GM12875 (cell line): ENCODE data around the gene FERD3L.

Source experiments
- H3K4me3 ChIP-seq: one replicate; pipeline ENCODE4 v1.5.1; 2011; ENCODE audit warnings: low read depth, low read length, control low read depth
- CTCF ChIP-seq: IDR thresholded peaks from 2 replicates; pipeline ENCODE4 v1.5.1; 2011; ENCODE audit warnings: low read depth, mild to moderate bottlenecking, control low read depth, inconsistent platforms, low read length, moderate library complexity, borderline replicate concordance; ENCODE audit not compliant: insufficient read depth

Gene FERD3L

GRCh38 chr7:19104811-19105210 is 40.4 kb downstream of the FERD3L start:
- no peak for TF ChIP-seq CTCF
- no peak overlapping the region for H3K4me3 ChIP-seq

DNA sequence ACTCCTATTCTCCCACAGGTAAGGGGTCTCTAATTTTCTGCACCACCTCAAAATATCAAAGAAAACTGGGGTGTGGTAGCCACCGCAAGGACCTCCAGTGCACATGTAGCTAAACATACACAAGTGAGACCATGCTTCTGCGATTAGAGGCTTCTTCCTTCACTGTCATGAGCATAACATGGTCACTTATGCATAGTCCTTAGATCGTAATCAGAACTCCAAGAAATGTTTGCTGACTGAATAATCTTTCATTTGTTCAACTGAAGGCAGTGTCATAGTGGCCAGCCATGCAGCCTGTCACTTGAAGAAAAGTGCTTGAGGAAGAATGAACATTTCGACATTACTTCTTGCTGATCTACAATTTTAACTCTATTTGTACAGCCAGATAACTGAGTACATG is 42.3 kb downstream of the FERD3L start:
- no peak overlapping the region for H3K4me3 ChIP-seq

DNA sequence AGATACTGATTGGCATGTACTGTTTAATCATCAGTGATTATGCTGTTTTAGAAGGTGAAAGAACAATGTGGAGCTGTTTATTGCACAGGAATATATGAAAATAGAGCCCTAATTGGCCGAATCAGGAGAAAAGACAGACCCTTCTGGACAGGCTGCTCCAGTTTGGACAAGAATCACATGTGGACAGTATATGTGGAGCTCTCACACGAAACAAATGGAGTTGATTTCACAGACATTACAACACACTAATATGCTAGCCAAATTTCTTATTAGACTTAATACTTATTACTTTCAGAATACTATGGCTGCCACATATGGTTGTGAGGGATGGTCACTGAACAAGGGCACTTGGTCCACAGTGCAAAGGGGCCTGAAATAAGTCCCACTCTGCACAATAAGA is 43.3 kb downstream of the FERD3L start:
- H3K4me3 ChIP-seq, result no peak overlapping the region
- no peak for TF ChIP-seq CTCF

More for the DNA sequence above, 42.3 kb downstream of the FERD3L start:
- TF ChIP-seq CTCF, result no peak

DNA sequence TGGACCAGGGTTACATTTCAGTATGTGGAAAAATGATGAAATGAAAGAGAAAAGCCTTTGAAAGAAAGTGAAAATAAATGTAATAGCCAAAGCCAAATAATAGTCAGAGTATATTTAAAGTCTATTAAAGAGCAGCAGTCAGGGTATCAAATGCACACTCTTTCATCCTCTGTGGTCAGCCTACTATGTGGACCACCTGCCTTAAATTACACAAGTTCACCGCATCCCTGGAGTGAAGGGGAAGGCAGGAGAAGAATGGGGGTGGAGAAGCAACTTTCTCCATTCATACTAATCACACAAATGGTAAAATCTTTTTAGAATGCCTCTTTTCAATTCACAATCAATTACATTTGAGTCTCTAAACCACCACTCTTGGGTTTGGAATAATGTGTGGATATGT is 43.7 kb downstream of the FERD3L start:
- no peak for TF ChIP-seq CTCF
- H3K4me3 ChIP-seq, result no peak overlapping the region

GRCh38 chr7:19099924-19100323 is 45.3 kb downstream of the FERD3L start:
- H3K4me3 ChIP-seq, result no peak overlapping the region
- no peak for TF ChIP-seq CTCF

DNA sequence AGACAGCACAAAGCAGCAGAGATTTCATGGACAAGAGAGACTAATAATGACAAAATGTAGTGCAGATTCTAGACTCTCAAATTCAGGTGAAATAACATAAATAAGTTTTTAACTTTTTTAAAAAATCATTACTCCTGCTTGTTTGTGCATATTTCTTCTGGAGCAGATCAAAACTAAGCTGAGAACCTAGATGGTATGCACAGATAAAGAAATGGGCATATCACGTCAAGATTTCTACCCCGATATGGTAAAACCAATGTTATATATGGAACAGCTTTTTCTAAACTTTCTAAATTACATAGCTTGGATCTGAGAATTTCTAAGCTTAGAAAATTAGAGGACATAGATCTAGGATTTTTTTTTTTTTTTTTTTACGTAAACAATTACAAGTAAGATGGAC is 46.0 kb downstream of the FERD3L start:
- H3K4me3 ChIP-seq, result no peak overlapping the region
- no peak for TF ChIP-seq CTCF

- no peak for TF ChIP-seq CTCF
- no peak overlapping the region for H3K4me3 ChIP-seq
Observed at GRCh38 chr7:19098510-19098909, 46.7 kb downstream of the FERD3L start.
